B cell (primary cell): ENCODE data around the gene PSEN1.

Experiments
- CTCF ChIP-seq: fragments of 200-600 bp; IDR thresholded peaks from one replicate; pipeline ENCODE4 v1.8.0; 2022; ENCODE audit warnings: antibody characterized with exemption, mild to moderate bottlenecking
- EZH2 ChIP-seq: IDR thresholded peaks from 2 replicates; pipeline ENCODE4 v1.6.1; 2012; ENCODE audit warnings: borderline replicate concordance, low read depth, mild to moderate bottlenecking, moderate library complexity, low read length; ENCODE audit not compliant: insufficient read depth, poor library complexity, severe bottlenecking

GRCh38 chr14:73243748-73244147, 107.4 kb downstream of the PSEN1 start:
- TF ChIP-seq CTCF (no peak), EZH2 (no peak)
